Esophagus squamous epithelium (tissue), 5 donors: ENCODE results near the gene FIS1. TPM values are rescaled to one million over a fixed set of nuclear protein-coding genes. Genes with fewer than 3 reads are reported as not detected.

Experiments used
- DNase-seq: peaks from one replicate; lab custom pipeline; 2025; lab: John Stamatoyannopoulos, UW
- H3K27ac ChIP-seq, 4 donors: fragments of 200-600 bp; sonication (generic); one replicate each; pipeline ENCODE4 v1.5.1; 2016 to 2019; ENCODE audit warnings: mild to moderate bottlenecking in 1 of 4
- H3K27me3 ChIP-seq, 4 donors: fragments of 200-600 bp; sonication (generic); 1 replicate in 3 of 4; 2 replicates in 1 of 4; pipeline versions ENCODE4 v1.5.1 to v1.6.0; 2017 to 2021; ENCODE audit warnings: antibody characterized with exemption in 1 of 4
- H3K36me3 ChIP-seq, 3 donors: fragments of 200-600 bp; sonication (generic); one replicate each; pipeline ENCODE4 v1.5.1; 2016 to 2019
- H3K4me1 ChIP-seq, 3 donors: fragments of 200-600 bp; sonication (generic); one replicate each; pipeline ENCODE4 v1.5.1; 2017 to 2019
- H3K4me3 ChIP-seq, 4 donors: fragments of 200-600 bp; sonication (generic); 1 replicate in 3 of 4; 2 replicates in 1 of 4; pipeline ENCODE4 v1.5.1; 2016 to 2019; ENCODE audit warnings: mild to moderate bottlenecking in 2 of 4, moderate library complexity in 1 of 4
- H3K9me3 ChIP-seq, 3 donors: fragments of 200-600 bp; sonication (generic); one replicate each; pipeline ENCODE4 v1.5.1; 2016 to 2019
- CTCF ChIP-seq, 6 experiments: fragments of 450-650 bp in 4 of 6; fragments of 200-600 bp in 2 of 6; sonication (generic) in 2 of 6; IDR thresholded peaks; one replicate each; pipeline ENCODE4 v1.5.1; 2016 to 2019; ENCODE audit warnings: antibody characterized with exemption in 6 of 6, mild to moderate bottlenecking in 4 of 6, moderate library complexity in 4 of 6
- POLR2A ChIP-seq, 4 donors: fragments of 450-650 bp; IDR thresholded peaks; one replicate each; pipeline ENCODE4 v1.6.1; 2017; ENCODE audit warnings: antibody characterized with exemption in 4 of 4, mild to moderate bottlenecking in 4 of 4, moderate library complexity in 3 of 4
- WGBS, 2 donors: methylation state at CpG; one replicate each; pipeline ENCODE4 v1.1.5; 2018; 5-methylcytosine and 5-hydroxymethylcytosine counted together
- intact Hi-C: fragments of 100-400 bp; cut with DNase I; formaldehyde crosslinking; loops from one replicate; pipeline ENCODE4 v1.15.0; 2022
- total RNA-seq, 4 donors: library from RNA; depleted of rRNA; stranded (reverse); fragments of >200 nt; gene quantifications; one replicate each; pipeline ENCODE4 v1.1.0, GENCODE V29; 2016
- donor health status: DM: yes; HTN: yes; CAD: no.

FIS1 gene
- total RNA-seq, 4 donors from 2014 or later: 127 to 233 (median 145) TPM

- no peak for DNase-seq
- H3K27ac ChIP-seq: peak overlapping the region; percentile 77 to 95 (median 90)
- TF ChIP-seq CTCF (IDR thresholded peaks at IDR 0.05) (no peak), POLR2A (IDR thresholded peaks at IDR 0.05) (no peak)
- intact Hi-C loops: no loop called here
- H3K36me3 ChIP-seq: peaks cover 8 to 51% (median 9%) of the 10 kb centered on the region in 3 donors
- H3K9me3 ChIP-seq: no peaks in the 10 kb centered on the region
- 7 to 10% methylated on average over 20 to 23 of the region's 26 CpGs for WGBS, 2 donors
- H3K27me3 ChIP-seq: no peaks in the 10 kb centered on the region
- H3K4me3 ChIP-seq: peak overlapping the region; percentile 57 to 90 (median 78)
- peaks cover 21 to 58% (median 22%) of the 10 kb centered on the region in 3 donors for H3K4me1 ChIP-seq
Observed at GRCh38 chr7:101218236-101219125, 26.4 kb downstream of the FIS1 start.

GRCh38 chr7:101217388-101218235, 27.3 kb downstream of the FIS1 start, which contains the start of the genes PLOD3 and ZNHIT1:
PLOD3 (minus strand) TSS chr7:101217581; CDS start chr7:101217274, 307 bp downstream.
ZNHIT1 (plus strand) TSS chr7:101218165; CDS start chr7:101218196, 31 bp downstream.
- DNase-seq: peak; percentile 88
- peaks cover 21 to 58% (median 22%) of the 10 kb centered on the region in 3 donors for H3K4me1 ChIP-seq
- peaks cover 0 to 51% (median under 1%) of the 10 kb centered on the region in 3 donors for H3K36me3 ChIP-seq
- 1% methylated on average over 18 to 30 of the region's 57 CpGs for WGBS, 2 donors
- no peaks in the 10 kb centered on the region for H3K27me3 ChIP-seq
- H3K4me3 ChIP-seq: peak within 1 kb of the TSS; percentile 57 to 90 (median 78)
- peak within 1 kb of the TSS; percentile 77 to 95 (median 90) for H3K27ac ChIP-seq
- intact Hi-C loops: no loop called here
- no peaks in the 10 kb centered on the region for H3K9me3 ChIP-seq
- TF ChIP-seq CTCF (IDR thresholded peaks at IDR 0.05) (peak in 1 of 6 experiments; percentile 36), POLR2A (IDR thresholded peaks at IDR 0.05) (peak in 3 of 4 donors; percentile 12 to 26 (median 18))

GRCh38 chr7:101216860-101217387, 28.0 kb downstream of the FIS1 start:
- H3K36me3 ChIP-seq: peaks cover 0 to 51% (median 0%) of the 10 kb centered on the region in 3 donors
- TF ChIP-seq CTCF (IDR thresholded peaks at IDR 0.05) (no peak), POLR2A (IDR thresholded peaks at IDR 0.05) (no peak)
- H3K27me3 ChIP-seq: no peaks in the 10 kb centered on the region
- DNase-seq: no peak
- intact Hi-C loops: no loop called here
- peak overlapping the region; percentile 77 to 95 (median 90) for H3K27ac ChIP-seq
- H3K4me3 ChIP-seq: peak overlapping the region; percentile 57 to 90 (median 78)
- no peaks in the 10 kb centered on the region for H3K9me3 ChIP-seq
- 0% methylated on average over 4 to 9 of the region's 34 CpGs for WGBS, 2 donors
- H3K4me1 ChIP-seq: peaks cover 21 to 56% (median 22%) of the 10 kb centered on the region in 3 donors

- 64 to 72% methylated on average over 21 of the region's 31 CpGs for WGBS, 2 donors
- TF ChIP-seq POLR2A (IDR thresholded peaks at IDR 0.05) (no peak), CTCF (IDR thresholded peaks at IDR 0.05) (no peak)
- peak overlapping the region; percentile 77 to 95 (median 90) for H3K27ac ChIP-seq
- intact Hi-C loops: no loop called here
- peaks cover 0 to 51% (median 0%) of the 10 kb centered on the region in 3 donors for H3K36me3 ChIP-seq
- peaks cover 21 to 49% (median 22%) of the 10 kb centered on the region in 3 donors for H3K4me1 ChIP-seq
- no peak for DNase-seq
- H3K4me3 ChIP-seq: peak overlapping the region; percentile 57 to 90 (median 78)
- H3K9me3 ChIP-seq: no peaks in the 10 kb centered on the region
- no peaks in the 10 kb centered on the region for H3K27me3 ChIP-seq
Observed at GRCh38 chr7:101216001-101216859, 28.7 kb downstream of the FIS1 start.
